ENCODE data around the gene CCT7.

Gene CCT7

GRCh38 chr2:73233154-73233931 lies 765 bp upstream of the CCT7 start, which contains the start of gene PRADC1 (continued):
- TF ChIP-seq, protein P1, sequence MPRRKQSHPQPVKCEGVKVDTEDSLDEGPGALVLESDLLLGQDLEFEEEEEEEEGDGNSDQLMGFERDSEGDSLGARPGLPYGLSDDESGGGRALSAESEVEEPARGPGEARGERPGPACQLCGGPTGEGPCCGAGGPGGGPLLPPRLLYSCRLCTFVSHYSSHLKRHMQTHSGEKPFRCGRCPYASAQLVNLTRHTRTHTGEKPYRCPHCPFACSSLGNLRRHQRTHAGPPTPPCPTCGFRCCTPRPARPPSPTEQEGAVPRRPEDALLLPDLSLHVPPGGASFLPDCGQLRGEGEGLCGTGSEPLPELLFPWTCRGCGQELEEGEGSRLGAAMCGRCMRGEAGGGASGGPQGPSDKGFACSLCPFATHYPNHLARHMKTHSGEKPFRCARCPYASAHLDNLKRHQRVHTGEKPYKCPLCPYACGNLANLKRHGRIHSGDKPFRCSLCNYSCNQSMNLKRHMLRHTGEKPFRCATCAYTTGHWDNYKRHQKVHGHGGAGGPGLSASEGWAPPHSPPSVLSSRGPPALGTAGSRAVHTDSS (tag by site-specific recombination; IDR thresholded peaks at IDR 0.05), result no peak
- TF ChIP-seq SCRT1 (tag by site-specific recombination; IDR thresholded peaks at IDR 0.05; ENCODE audit: borderline replicate concordance) (no peak), PRDM1 (tag by site-specific recombination; IDR thresholded peaks at IDR 0.05) (no peak), ZNF274 (IDR thresholded peaks at IDR 0.05; ENCODE audit: low read length) (no peak), ZNF274 (tag by site-specific recombination; IDR thresholded peaks at IDR 0.05; ENCODE audit: borderline replicate concordance) (no peak), WT1 (tag by site-specific recombination; IDR thresholded peaks at IDR 0.05) (peak; percentile 41; the same call in 1 of the 2 replicates), REPIN1 (tag by site-specific recombination; IDR thresholded peaks at IDR 0.05; ENCODE audit: low read depth) (no peak), GLIS1 (tag by site-specific recombination; IDR thresholded peaks at IDR 0.05) (peak; percentile 80), ZNF404 (tag by site-specific recombination; IDR thresholded peaks at IDR 0.05) (no peak), ZNF423 (tag by site-specific recombination; IDR thresholded peaks at IDR 0.05) (peak; percentile 59; the same call in 1 of the 2 replicates), ZNF221 (tag by site-specific recombination; IDR thresholded peaks at IDR 0.05; ENCODE audit: borderline replicate concordance) (no peak), GLIS2 (tag by site-specific recombination; IDR thresholded peaks at IDR 0.05) (peak; percentile 99), ZNF639 (tag by site-specific recombination; IDR thresholded peaks at IDR 0.05) (no peak), ZNF132 (tag by site-specific recombination; IDR thresholded peaks at IDR 0.05; ENCODE audit: borderline replicate concordance) (no peak), MYNN (tag by site-specific recombination; IDR thresholded peaks at IDR 0.05; ENCODE audit: borderline replicate concordance) (no peak), ZNF354C (tag by site-specific recombination; IDR thresholded peaks at IDR 0.05; ENCODE audit: borderline replicate concordance, low read depth) (no peak), ZSCAN23 (tag by site-specific recombination; IDR thresholded peaks at IDR 0.05) (peak; percentile 10; the same call in 1 of the 2 replicates), ZNF341 (tag by site-specific recombination; IDR thresholded peaks at IDR 0.05; ENCODE audit: low read depth) (peak; percentile 80), ZNF175 (tag by site-specific recombination; IDR thresholded peaks at IDR 0.05) (no peak), TRIM28 (IDR thresholded peaks at IDR 0.05; ENCODE audit: borderline replicate concordance, low read length) (no peak), ZXDB (tag by site-specific recombination; IDR thresholded peaks at IDR 0.05) (peak; percentile 64), ZNF501 (tag by site-specific recombination; IDR thresholded peaks at IDR 0.05) (peak; percentile 60), ZNF600 (tag by site-specific recombination; IDR thresholded peaks at IDR 0.05) (peak; percentile 51; the same call in 1 of the 2 replicates), ZFP3 (tag by site-specific recombination; IDR thresholded peaks at IDR 0.05; ENCODE audit: low read depth) (no peak), ZNF394 (tag by site-specific recombination; IDR thresholded peaks at IDR 0.05; ENCODE audit: borderline replicate concordance) (no peak; the same call in 1 of the 2 replicates), SP3 (tag by site-specific recombination; IDR thresholded peaks at IDR 0.05) (peak; percentile 91), ZNF146 (tag by site-specific recombination; IDR thresholded peaks at IDR 0.05) (no peak), ZNF391 (tag by site-specific recombination; IDR thresholded peaks at IDR 0.05; ENCODE audit: borderline replicate concordance, low read depth) (peak; percentile 82; the same call in 1 of the 2 replicates), ZNF169 (tag by site-specific recombination; IDR thresholded peaks at IDR 0.05) (no peak), PATZ1 (tag by site-specific recombination; IDR thresholded peaks at IDR 0.05) (peak; percentile 80; the same call in 1 of the 2 replicates), HOXC10 (CRISPR knock-in tag; IDR thresholded peaks at IDR 0.05) (no peak), KLF7 (tag by site-specific recombination; IDR thresholded peaks at IDR 0.05; ENCODE audit: borderline replicate concordance) (no peak)
- TF ChIP-seq, protein P2, sequence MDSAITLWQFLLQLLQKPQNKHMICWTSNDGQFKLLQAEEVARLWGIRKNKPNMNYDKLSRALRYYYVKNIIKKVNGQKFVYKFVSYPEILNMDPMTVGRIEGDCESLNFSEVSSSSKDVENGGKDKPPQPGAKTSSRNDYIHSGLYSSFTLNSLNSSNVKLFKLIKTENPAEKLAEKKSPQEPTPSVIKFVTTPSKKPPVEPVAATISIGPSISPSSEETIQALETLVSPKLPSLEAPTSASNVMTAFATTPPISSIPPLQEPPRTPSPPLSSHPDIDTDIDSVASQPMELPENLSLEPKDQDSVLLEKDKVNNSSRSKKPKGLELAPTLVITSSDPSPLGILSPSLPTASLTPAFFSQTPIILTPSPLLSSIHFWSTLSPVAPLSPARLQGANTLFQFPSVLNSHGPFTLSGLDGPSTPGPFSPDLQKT (IDR thresholded peaks at IDR 0.05; ENCODE audit: borderline replicate concordance, low read depth, low read length), result no peak
- TF ChIP-seq, protein P3, sequence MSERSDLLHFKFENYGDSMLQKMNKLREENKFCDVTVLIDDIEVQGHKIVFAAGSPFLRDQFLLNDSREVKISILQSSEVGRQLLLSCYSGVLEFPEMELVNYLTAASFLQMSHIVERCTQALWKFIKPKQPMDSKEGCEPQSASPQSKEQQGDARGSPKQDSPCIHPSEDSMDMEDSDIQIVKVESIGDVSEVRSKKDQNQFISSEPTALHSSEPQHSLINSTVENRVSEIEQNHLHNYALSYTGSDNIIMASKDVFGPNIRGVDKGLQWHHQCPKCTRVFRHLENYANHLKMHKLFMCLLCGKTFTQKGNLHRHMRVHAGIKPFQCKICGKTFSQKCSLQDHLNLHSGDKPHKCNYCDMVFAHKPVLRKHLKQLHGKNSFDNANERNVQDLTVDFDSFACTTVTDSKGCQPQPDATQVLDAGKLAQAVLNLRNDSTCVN (tag by site-specific recombination; optimal IDR thresholded peaks at IDR 0.05), result peak; percentile 95

All from HEK293 (cell line).